Esophagus muscularis mucosa (tissue), 3 donors: Measurements from ENCODE around the gene PDE4C.

Experiments
- POLR2AphosphoS5 ChIP-seq, 2 donors: sonication (generic); formaldehyde crosslinking; IDR thresholded peaks; one replicate each; pipeline ENCODE4 v1.6.1; 2017; ENCODE audit warnings: antibody characterized with exemption in 2 of 2
- TF ChIP-seq, protein P1 (sequence below), 3 experiments: fragments of 200-600 bp in 2 of 3; fragments of 450-650 bp in 1 of 3; sonication (generic) in 2 of 3; IDR thresholded peaks; one replicate each; pipeline ENCODE4 v1.5.1; 2017 to 2019; ENCODE audit warnings: antibody characterized with exemption in 3 of 3, mild to moderate bottlenecking in 2 of 3, moderate library complexity in 1 of 3

- TF ChIP-seq, protein P1, sequence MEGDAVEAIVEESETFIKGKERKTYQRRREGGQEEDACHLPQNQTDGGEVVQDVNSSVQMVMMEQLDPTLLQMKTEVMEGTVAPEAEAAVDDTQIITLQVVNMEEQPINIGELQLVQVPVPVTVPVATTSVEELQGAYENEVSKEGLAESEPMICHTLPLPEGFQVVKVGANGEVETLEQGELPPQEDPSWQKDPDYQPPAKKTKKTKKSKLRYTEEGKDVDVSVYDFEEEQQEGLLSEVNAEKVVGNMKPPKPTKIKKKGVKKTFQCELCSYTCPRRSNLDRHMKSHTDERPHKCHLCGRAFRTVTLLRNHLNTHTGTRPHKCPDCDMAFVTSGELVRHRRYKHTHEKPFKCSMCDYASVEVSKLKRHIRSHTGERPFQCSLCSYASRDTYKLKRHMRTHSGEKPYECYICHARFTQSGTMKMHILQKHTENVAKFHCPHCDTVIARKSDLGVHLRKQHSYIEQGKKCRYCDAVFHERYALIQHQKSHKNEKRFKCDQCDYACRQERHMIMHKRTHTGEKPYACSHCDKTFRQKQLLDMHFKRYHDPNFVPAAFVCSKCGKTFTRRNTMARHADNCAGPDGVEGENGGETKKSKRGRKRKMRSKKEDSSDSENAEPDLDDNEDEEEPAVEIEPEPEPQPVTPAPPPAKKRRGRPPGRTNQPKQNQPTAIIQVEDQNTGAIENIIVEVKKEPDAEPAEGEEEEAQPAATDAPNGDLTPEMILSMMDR (IDR thresholded peaks at IDR 0.05): no peak
- TF ChIP-seq POLR2AphosphoS5 (IDR thresholded peaks at IDR 0.05): no peak
These were observed 36.0 kb downstream of the PDE4C start for GRCh38 chr19:18190278-18190677.
